ENCODE results near the gene STXBP5L.

DNA sequence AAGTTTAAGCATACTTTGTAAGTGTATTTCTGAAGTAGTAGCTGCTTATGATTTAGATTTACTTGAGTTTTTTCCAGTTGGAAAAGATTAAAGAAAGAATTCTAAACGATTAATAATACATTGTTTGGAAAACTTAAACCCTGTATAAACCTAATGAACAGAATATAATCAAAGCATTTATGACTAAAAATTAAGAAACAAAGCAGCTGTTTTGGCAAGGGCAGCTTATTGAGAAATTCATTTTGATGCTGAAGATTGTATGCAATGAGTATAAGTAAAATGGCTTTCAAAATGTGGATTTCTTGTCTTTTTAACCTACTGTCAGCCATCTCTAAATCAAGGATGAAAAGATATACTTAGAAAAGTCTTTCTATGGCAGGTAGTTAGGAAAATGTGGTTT, 497.6 kb downstream of the STXBP5L start:
- TF ChIP-seq, protein P1, sequence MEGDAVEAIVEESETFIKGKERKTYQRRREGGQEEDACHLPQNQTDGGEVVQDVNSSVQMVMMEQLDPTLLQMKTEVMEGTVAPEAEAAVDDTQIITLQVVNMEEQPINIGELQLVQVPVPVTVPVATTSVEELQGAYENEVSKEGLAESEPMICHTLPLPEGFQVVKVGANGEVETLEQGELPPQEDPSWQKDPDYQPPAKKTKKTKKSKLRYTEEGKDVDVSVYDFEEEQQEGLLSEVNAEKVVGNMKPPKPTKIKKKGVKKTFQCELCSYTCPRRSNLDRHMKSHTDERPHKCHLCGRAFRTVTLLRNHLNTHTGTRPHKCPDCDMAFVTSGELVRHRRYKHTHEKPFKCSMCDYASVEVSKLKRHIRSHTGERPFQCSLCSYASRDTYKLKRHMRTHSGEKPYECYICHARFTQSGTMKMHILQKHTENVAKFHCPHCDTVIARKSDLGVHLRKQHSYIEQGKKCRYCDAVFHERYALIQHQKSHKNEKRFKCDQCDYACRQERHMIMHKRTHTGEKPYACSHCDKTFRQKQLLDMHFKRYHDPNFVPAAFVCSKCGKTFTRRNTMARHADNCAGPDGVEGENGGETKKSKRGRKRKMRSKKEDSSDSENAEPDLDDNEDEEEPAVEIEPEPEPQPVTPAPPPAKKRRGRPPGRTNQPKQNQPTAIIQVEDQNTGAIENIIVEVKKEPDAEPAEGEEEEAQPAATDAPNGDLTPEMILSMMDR (IDR thresholded peaks at IDR 0.05) = no peak
- TF ChIP-seq EZH2phosphoT487 (IDR thresholded peaks at IDR 0.05) (no peak), EZH2 (IDR thresholded peaks at IDR 0.05) (no peak)

All from neural progenitor cell (in vitro differentiated cells).